GM10266 (cell line): ENCODE measurements around the gene TBC1D10B.
A peak's percentile ranks its signal among the peaks of the same experiment; 100 is the strongest.

Experiments used
- DNase-seq: peaks from one replicate; pipeline ENCODE4 v3.0.0; 2012; ENCODE audit errors: extremely low spot score
- TF ChIP-seq, protein P1 (sequence below): IDR thresholded peaks from 2 replicates; pipeline ENCODE4 v1.5.1; 2012; ENCODE audit warnings: mild to moderate bottlenecking, low read depth; ENCODE audit not compliant: control insufficient read depth, insufficient read depth; ENCODE audit errors: missing control alignments

TBC1D10B gene

DNA sequence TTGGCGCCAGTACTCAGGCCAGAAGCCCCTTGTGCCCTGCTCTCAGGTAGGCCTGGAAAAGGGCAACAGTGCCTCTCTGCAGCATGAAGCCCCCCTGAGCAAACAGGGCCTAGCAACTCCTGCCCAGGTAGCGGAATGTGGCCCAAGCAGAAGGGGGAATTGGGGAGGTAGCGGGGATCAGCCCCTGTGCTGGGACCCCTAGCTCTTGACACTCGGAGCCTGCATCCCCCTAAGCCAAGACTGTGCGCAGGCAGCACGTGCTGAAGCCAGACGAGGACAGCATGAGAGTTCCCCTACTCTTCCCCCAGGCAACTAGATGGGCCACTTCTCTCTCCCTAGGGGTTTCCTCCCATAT, 14.4 kb downstream of the TBC1D10B start:
- TF ChIP-seq, protein P1, sequence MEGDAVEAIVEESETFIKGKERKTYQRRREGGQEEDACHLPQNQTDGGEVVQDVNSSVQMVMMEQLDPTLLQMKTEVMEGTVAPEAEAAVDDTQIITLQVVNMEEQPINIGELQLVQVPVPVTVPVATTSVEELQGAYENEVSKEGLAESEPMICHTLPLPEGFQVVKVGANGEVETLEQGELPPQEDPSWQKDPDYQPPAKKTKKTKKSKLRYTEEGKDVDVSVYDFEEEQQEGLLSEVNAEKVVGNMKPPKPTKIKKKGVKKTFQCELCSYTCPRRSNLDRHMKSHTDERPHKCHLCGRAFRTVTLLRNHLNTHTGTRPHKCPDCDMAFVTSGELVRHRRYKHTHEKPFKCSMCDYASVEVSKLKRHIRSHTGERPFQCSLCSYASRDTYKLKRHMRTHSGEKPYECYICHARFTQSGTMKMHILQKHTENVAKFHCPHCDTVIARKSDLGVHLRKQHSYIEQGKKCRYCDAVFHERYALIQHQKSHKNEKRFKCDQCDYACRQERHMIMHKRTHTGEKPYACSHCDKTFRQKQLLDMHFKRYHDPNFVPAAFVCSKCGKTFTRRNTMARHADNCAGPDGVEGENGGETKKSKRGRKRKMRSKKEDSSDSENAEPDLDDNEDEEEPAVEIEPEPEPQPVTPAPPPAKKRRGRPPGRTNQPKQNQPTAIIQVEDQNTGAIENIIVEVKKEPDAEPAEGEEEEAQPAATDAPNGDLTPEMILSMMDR: no peak
- DNase-seq: no peak

DNA sequence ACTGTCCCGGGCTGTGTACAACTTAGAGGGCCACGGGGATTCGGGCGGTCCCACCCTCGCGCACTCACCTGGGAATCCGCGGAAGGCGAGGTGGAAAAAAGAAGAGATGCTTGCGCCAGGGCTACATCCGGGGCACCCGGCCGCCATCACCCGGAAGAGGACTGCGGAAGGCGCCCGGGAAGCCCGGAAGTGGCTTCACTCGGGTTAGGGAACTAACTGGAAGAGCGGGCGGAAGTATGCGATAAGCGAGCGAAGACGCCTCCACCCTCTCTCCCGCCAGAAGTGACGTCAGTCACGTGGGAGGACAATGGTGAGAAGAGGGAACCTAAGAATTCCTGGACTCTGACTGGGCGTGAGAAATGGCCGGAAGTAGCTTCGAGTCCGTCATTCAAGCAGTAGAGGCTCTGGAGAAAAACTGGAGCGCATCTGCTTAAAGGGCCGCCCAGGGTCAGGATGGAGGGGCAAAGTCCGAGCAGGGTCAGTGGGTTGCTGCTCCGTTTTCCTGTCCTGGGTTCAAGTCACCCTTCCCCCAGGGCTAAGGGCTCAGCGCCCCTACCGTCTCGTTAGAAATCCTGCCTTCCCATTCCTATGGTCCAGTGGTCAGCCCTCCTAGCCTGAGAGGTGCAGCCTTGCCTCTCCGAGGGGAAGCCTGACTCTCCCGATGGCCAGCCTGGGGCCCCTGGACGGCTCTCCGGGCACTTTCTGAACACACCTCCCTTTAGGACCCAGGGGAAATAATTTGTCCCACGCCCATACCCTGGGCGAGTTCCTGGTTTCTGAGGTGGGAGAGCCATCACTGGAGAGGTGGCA, 14.9 kb downstream of the TBC1D10B start, which contains the start of gene CD2BP2:
TSS of gene CD2BP2 (minus strand) at position 165 of the 810 bp plus-strand sequence. CDS start 627 bp downstream, outside the sequence.
- TF ChIP-seq, protein P1: no peak
- DNase-seq: peak; percentile 93

DNA sequence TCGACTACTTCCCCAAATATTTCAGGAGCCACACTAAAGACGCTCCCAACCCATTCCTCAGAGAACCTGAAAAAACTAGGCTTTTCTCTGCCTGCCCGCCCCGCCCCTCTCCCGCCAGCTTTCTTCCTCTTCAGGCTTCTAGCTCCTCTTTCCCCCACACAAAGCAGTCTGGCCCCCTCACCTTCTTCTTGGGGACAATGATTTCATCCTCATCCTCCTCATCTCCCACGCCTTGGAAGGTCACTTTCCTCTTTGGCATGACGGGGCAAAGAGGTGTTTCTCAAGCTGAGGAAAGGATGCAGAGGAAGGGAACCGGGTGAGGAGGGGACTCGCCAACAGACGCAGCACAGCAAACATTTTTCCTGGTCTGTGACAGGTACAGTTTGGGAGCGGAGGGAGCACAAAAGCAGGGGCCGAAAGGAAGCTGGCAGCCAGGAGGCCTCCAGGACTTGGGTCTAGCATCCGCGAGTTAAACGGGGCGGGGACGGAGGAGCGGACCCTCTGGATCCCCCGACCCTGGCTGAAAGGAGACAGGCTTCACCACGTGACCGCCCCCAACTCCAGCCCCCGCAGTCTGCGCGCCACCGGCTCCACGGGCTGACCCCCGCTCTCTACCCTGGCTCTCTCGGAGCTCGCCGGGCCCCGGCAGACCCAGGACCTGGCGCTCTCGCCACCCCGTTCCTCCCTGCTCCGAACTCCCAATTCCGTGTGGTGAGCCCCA, 15.7 kb downstream of the TBC1D10B start:
- TF ChIP-seq, protein P1: no peak
- no peak for DNase-seq

DNA sequence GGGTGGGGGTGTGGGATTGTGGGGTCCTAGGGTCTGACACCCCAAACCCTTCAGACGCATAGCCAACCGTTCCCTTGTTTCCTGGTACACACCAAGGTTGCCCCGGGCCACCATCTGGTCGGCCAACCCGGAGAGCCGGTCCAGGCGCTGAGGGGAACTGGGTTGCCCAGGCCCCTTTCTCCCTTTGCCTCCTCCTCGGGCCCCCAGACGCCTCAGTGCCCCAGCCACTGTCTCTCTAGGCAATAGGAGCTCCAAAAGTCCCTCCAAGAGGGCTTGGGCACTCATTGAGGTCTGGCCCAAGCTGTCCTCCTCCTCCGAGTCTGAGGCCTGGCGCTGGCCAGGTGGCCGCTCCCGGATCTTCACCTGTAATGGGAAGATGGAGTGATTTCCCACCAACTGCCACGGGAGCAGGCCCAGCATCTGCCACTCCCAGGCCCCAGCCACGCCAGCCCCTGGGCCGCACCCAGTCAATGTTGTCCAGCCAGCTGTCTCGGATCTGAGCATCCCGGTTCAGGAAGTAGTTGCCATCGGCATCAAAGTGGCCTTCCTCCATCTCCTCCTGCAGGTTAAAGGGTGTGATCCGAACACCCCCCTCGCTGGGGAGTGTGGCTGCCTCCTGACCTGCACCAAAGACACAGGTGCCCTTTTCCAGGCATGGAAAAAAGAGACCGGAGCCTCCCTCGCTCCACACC, 16.7 kb downstream of the TBC1D10B start:
- DNase-seq: no peak
- TF ChIP-seq, protein P1: no peak

DNA sequence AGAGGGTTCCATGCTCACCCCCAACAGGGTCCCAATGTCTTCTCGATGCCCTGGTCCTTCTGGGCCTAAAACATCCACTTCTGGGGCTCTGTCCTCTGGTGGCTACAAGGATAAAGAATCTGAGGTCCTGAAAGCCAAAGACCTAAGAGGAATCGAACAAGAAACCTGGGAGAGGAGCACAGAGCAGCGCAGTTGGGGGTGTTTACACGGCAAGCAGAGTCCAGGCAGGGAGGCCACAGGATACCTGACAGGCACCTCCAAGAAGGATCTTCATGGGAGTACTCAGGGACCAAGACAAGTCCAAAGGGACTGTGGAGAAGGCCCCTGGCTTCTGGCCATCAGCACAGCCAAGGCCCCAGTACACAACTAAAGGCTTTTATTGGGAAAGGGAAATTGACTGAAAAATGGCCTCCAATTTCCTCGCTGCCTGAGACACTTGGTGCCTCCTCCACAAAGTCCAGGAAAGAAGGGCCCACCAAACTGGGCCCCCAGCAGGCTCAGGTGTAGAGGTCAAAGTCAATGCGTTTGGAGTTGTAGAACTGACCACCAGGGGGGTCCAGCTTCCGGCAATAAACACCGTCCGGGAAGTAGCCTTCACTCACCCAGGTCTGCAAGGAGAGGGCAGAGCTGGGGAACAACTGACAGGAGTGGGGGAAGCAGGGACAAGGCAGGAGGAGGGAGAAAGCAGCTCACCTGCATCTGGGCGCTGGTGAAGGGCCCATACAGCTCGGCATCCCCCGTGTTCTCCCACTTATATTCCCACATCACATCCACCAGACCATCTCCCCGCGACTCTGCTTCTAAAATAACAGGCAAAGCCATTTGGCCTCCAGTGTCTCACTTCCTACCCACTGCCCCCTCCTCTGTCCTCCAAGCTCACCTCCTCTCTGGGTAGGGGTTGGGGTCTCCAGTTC, 17.5 kb downstream of the TBC1D10B start:
- TF ChIP-seq, protein P1: no peak
- DNase-seq: no peak

DNA sequence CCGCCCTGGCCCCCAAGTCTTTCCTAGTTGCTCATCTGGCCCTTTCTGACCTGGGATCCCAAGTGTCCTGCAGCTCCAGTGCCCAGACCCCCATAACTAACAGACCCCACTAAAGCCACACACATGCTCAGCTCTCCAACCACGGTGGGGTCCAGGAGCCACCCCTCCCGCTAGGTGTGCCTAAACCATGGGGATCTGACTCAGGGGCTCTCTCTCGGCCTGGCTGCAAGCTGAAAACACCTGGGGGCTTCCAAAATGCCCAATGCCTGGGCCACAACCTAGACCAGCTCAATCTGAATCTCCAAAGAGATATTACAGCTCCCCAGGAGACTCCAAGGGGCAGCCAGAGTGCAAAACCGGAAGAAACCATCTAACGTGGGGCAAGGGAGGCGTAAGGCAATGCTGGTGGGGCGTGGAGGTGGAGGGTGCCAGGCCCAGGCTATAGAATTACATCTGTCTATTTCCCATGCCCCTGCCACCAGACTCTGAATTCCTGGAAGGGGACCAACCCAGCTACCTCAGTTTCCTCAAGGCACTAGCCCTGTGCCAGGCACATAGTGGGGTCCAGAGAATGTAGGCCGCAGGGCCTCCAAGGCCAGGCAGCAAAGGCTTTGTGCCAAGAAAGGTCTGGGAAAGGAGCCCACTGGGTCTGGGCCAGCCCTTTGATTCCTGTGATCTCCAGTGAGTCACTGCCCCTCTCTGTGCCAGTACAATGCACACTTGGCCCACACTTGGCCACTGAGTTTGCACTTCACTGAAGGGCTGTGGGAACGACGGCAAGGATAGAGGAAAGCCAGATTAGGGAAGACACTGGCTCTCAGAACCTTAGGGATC, 18.5 kb downstream of the TBC1D10B start:
- DNase-seq: no peak
- TF ChIP-seq, protein P1: no peak
